GM10266 (cell line): ENCODE measurements around the gene NHSL1.

Source experiments
- DNase-seq: peaks from one replicate; pipeline ENCODE4 v3.0.0; 2012; ENCODE audit errors: extremely low spot score
- CTCF ChIP-seq: IDR thresholded peaks from 2 replicates; pipeline ENCODE4 v1.5.1; 2012; ENCODE audit warnings: mild to moderate bottlenecking, low read depth; ENCODE audit not compliant: control insufficient read depth, insufficient read depth; ENCODE audit errors: missing control alignments

Gene NHSL1

GRCh38 chr6:138396709-138397108, 102.6 kb downstream of the NHSL1 start:
- no peak for TF ChIP-seq CTCF
- no peak for DNase-seq

DNA sequence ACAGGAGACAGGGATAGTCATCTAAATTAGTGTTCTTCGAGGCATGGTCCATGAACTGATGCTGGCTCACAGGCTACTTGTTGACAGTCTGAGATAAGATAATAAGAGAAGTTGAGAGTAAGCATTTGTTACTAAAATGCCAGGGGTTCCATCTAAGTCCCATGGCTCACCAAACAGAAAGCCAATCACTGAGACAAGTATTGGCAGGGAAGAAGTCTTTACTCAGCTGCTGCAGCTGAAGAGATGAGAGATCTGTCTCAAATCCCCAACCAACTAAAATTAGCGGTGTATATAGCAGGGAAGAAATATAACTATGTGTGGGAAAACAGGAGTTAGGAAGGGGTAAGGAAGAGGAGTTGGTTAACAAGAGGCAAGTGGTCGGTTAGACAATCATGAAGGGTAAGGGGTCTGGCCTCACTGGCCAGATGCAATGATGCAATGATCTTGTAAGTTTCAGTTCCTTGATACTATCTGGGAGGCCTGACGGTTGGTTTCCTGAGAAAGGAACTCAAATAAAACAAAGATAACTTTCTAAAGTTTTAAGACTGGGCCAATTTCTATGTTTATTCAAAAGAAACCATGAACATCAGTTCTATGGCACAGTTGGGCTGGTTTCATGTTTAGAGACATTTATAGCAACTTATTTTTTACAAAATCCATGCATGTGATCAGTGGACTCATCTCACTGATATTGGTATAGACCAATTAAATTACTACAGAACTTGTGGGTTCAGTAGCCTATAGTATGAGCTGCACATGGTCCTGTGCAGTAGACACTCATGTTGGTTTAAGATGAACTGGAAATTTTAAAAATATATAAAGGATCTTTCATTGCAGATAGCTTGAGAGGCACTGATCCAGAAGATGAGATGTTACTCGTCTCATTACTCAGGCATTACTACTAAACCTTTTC, 105.2 kb downstream of the NHSL1 start:
- no peak for DNase-seq
- TF ChIP-seq CTCF: no peak

DNA sequence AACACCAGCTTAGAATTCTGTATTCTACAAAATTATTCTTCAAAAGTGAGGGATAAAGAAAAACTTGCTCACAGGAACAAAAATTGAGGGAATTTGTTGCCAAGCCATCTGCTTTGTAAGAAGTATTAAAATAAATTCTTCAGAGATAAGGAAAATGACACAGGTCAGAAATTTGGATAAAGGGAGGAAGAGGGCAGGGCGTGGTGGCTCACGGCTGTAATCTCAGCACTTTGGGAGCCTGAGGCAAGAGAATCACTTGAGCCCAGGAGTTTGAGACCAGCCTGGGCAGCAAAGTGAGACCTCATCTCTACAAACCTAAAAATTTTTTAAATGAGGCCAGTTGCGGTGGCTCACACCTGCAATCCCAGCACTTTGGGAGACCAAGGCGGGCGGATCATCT, 109.7 kb downstream of the NHSL1 start:
- no peak for DNase-seq
- no peak for TF ChIP-seq CTCF

DNA sequence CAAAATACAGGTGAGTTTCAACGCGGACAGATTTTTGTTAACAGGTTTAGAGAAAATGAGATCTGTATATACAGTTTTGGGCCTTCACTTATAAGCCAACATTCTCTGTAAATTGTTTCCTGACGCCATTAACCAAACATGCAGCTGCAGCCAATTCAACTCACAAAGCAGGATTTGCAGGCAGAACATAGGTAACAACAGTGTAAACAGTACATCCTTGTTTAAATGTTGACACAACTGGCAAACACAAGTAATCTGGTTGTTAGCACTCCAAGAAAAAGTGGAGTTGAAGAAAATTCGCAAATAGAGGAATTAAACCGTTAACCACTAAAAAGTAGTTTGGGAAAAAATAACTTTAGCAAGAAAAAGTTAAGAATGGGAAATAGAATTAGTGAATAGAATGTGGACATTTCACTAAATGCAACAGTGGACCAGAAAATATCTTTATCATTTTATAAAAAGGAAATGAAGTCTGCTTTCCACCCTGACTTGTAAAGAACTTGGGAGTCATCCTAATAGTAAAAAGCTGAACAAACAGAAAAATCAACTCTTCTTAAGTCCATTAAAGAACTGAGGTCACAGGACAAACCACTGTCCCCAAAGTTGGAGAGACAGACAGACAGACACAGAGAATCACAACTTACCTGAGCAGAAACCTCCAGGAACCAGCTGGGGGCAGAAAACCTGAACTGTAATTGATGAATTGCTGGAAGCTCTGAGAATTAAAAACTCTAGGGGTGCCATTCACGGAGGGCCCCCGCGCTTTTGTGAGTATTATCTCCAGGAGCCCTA, 111.5 kb downstream of the NHSL1 start:
- no peak for TF ChIP-seq CTCF
- DNase-seq: no peak

- no peak for DNase-seq
- TF ChIP-seq CTCF: no peak
Measured at GRCh38 chr6:138386897-138387296, 112.4 kb downstream of the NHSL1 start.

- no peak for DNase-seq
- TF ChIP-seq CTCF: no peak
Measured at GRCh38 chr6:138383776-138384175, 115.5 kb downstream of the NHSL1 start.
